HepG2 (cell line): ENCODE data around the gene NDUFAF8. TPM values are rescaled to one million over a fixed set of nuclear protein-coding genes. Genes with fewer than 3 reads are reported as not detected.

Experiments used
- ATAC-seq: fragments of 200-7000 bp; cut with Tn5 transposase; 3 replicates; pipeline ENCODE4 v1.9.1; 2020; ENCODE audit warnings: mild to moderate bottlenecking, moderate library complexity
- BruUV-seq: library from RNA; stranded (reverse); fragments of 400-500 nt; replicated peaks from 2 replicates; lab custom pipeline; 2021; lab: Mats Ljungman, UMichigan
- CTCF ChIA-PET: fragments of 300-600 bp; formaldehyde crosslinking; extraction: SDS; loops from one replicate; lab custom pipeline; 2021; ENCODE audit warnings: low total read pairs, inconsistent platforms, low intra/inter-chr PET ratio; lab: Yijun Ruan, JAX
- POLR2A ChIA-PET: fragments of 350-600 bp; sonication (Branson Sonifier 250); formaldehyde crosslinking; loops from one replicate; lab custom pipeline; 2020; ENCODE audit warnings: antibody characterized with exemption, inconsistent platforms; lab: Yijun Ruan, JAX
- DNase-seq: peaks from one replicate; pipeline ENCODE4 v3.0.0-alpha.2; 2015; ENCODE audit warnings: low spot score
- FAIRE-seq: peaks from 3 replicates; lab custom pipeline; 2011; peaks lifted over from hg19 to GRCh38; lab: Jason Lieb, UNC
- H2AFZ ChIP-seq: one replicate; pipeline ENCODE4 v1.6.1; 2011; ENCODE audit warnings: low read length, inconsistent platforms
- H3K27ac ChIP-seq: fragments of 300-600 bp; 3 replicates; pipeline ENCODE4 v1.8.0; 2011; ENCODE audit warnings: mixed run types, mild to moderate bottlenecking, mixed read lengths, low read length, inconsistent platforms; ENCODE audit not compliant: insufficient read depth; ENCODE audit errors: extremely low read length
- H3K27me3 ChIP-seq, 2 experiments: fragments of 200-600 bp in 1 of 2; 2 replicates in 1 of 2; 3 replicates in 1 of 2; pipeline versions ENCODE4 v1.6.0 to v1.8.0; 2011; ENCODE audit warnings: low read length in 2 of 2, mild to moderate bottlenecking in 2 of 2, moderate library complexity in 2 of 2, inconsistent platforms in 1 of 2; ENCODE audit not compliant: insufficient read depth in 2 of 2, control insufficient read depth in 1 of 2
- H3K36me3 ChIP-seq, 2 experiments: fragments of 200-600 bp in 1 of 2; replicated peaks in 1 of 2; 2 replicates in 1 of 2; 3 replicates in 1 of 2; pipeline versions ENCODE4 v1.5.1 to v1.8.0; 2011; ENCODE audit warnings: low read length in 2 of 2, inconsistent platforms in 1 of 2; ENCODE audit not compliant: insufficient read depth in 2 of 2, control insufficient read depth in 1 of 2
- H3K4me1 ChIP-seq: 2 replicates; pipeline ENCODE4 v1.5.1; 2012; ENCODE audit warnings: low read length, inconsistent platforms; ENCODE audit not compliant: insufficient read depth
- H3K4me2 ChIP-seq: 2 replicates; pipeline ENCODE4 v1.6.0; 2011; ENCODE audit warnings: low read depth, low read length, inconsistent platforms
- H3K4me3 ChIP-seq, 3 experiments: fragments of 200-600 bp in 1 of 3; sonication (generic), shearing (Covaris generic) in 1 of 3; replicated peaks in 1 of 3; 2 replicates each; pipeline ENCODE4 v1.5.1; 2011 to 2016; ENCODE audit warnings: low read length in 3 of 3, inconsistent platforms in 2 of 3, low read depth in 2 of 3, mild to moderate bottlenecking in 2 of 3, control low read depth in 1 of 3, mixed read lengths in 1 of 3; ENCODE audit not compliant: insufficient read depth in 1 of 3
- H3K79me2 ChIP-seq: one replicate; pipeline ENCODE4 v1.6.1; 2011; ENCODE audit warnings: low read length, inconsistent platforms; ENCODE audit not compliant: insufficient read depth
- H3K9ac ChIP-seq: 2 replicates; pipeline ENCODE4 v1.6.0; 2011; ENCODE audit warnings: mild to moderate bottlenecking, low read depth, low read length, inconsistent platforms; ENCODE audit not compliant: insufficient read depth
- H3K9me3 ChIP-seq: 2 replicates; pipeline ENCODE4 v1.5.1; 2012; ENCODE audit warnings: mild to moderate bottlenecking, low read length
- H4K20me1 ChIP-seq: 2 replicates; pipeline ENCODE4 v1.6.0; 2011; ENCODE audit warnings: inconsistent platforms, mild to moderate bottlenecking, low read length, moderate library complexity; ENCODE audit not compliant: insufficient read depth
- KAT2B ChIP-seq: fragments of 150-350 bp; IDR thresholded peaks from 2 replicates; pipeline ENCODE4 v1.6.1; 2014; ENCODE audit warnings: low read depth, low read length, borderline replicate concordance
- KDM5B ChIP-seq: sonication (generic); formaldehyde crosslinking; IDR thresholded peaks from 2 replicates; pipeline ENCODE4 v1.4.0; 2020; ENCODE audit warnings: missing genetic modification reagents, mild to moderate bottlenecking, borderline replicate concordance
- PHF20 ChIP-seq: sonication (generic); formaldehyde crosslinking; IDR thresholded peaks from 2 replicates; pipeline ENCODE4 v1.5.0; 2020; ENCODE audit warnings: mild to moderate bottlenecking, missing genetic modification reagents
- REPIN1 ChIP-seq: sonication (generic); formaldehyde crosslinking; IDR thresholded peaks from 2 replicates; pipeline ENCODE4 v1.8.0; 2022; ENCODE audit warnings: missing genetic modification reagents, low read depth, mild to moderate bottlenecking, borderline replicate concordance
- SSRP1 ChIP-seq: IDR thresholded peaks from 2 replicates; pipeline ENCODE4 v1.6.1; 2016; ENCODE audit warnings: control low read depth
- ZNF775 ChIP-seq: sonication (generic); formaldehyde crosslinking; IDR thresholded peaks from 2 replicates; pipeline ENCODE4 v1.4.0; 2020; ENCODE audit warnings: missing genetic modification reagents, mild to moderate bottlenecking, moderate library complexity, borderline replicate concordance
- ZNF879 ChIP-seq: sonication (generic); formaldehyde crosslinking; IDR thresholded peaks from 2 replicates; pipeline ENCODE4 v1.8.1; 2023; ENCODE audit warnings: missing genetic modification reagents
- WGBS: methylation state at CpG from one replicate; pipeline ENCODE4 v1.1.6; 2017; ENCODE audit warnings: low lambda C conversion rate; 5-methylcytosine and 5-hydroxymethylcytosine counted together
- in situ Hi-C: cut with HindIII; loops from 2 replicates; pipeline ENCODE4 v1.10.0; 2017; ENCODE audit warnings: low pct_unique_long_range_greater_than_20kb; ENCODE audit not compliant: extremely low pct_ligation_motif_present
- intact Hi-C: fragments of 100-400 bp; cut with micrococcal nuclease; formaldehyde crosslinking; loops from one replicate; pipeline ENCODE4 v1.10.0; 2022; ENCODE audit not compliant: unreplicated experiment
- polyA plus RNA-seq, 8 experiments: library from polyadenylated mRNA; depleted of rRNA in 3 of 8; stranded (reverse) in 7 of 8; unstranded in 1 of 8; fragments of >200 nt; fragmentation: Illumina TruSeq in 4 of 8; extraction: Trizol in 4 of 8; gene quantifications; 2 replicates each; pipeline versions ENCODE4 v1.2.1 to v1.2.3, GENCODE V29; 2011 to 2016; ENCODE audit warnings: low read depth in 4 of 8, missing spikeins in 1 of 8, mixed read lengths in 1 of 8; ENCODE audit not compliant: insufficient read depth in 1 of 8
- total RNA-seq, 5 experiments: library from RNA; depleted of rRNA; stranded (reverse); fragments of >200 nt; fragmentation: Illumina TruSeq; extraction: Trizol; gene quantifications; 2 replicates each; pipeline ENCODE4 v1.2.3, GENCODE V29; 2016; ENCODE audit warnings: low read depth in 1 of 5
- TF ChIP-seq, protein P1 (sequence below): IDR thresholded peaks from 2 replicates; pipeline ENCODE4 v1.6.1; 2018; ENCODE audit warnings: missing genetic modification reagents
- TF ChIP-seq, protein P2 (sequence below): sonication (generic); formaldehyde crosslinking; IDR thresholded peaks from 2 replicates; pipeline ENCODE4 v1.4.0; 2020; ENCODE audit warnings: missing genetic modification reagents

Gene NDUFAF8
- total and polyA plus RNA-seq, 2 of the 13 experiments (the other 11 are each of a cell fraction or from before 2014, with no cell fraction given) = 75.6 to 233 TPM

DNA sequence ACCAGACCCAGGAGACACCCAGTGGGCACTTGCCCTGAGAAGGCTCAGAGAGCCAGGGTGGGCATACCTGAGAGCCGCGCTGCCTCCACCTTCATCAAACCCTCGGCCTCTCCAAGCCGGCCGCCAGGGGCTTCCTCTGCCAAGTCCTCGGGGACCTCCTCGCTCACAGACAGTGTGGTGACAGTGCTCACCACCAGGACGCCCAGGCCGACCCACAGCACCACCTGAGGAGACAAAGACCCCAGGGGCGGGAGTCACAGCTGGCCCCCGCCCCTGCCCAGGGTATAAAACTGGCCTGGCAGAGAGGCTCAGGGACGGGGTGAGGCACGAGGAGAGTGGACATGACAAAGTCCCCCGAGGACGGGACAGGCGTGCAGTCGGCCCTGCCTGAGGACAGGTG lies 21.1 kb downstream of the NDUFAF8 start:
- BruUV-seq = no TSS peak
- Histone ChIP-seq H3K27me3 (no peaks in the 10 kb centered on the region), H3K79me2 (no peaks in the 10 kb centered on the region), H3K4me1 (0 out of 2 replicates have a peak, but pooled peaks cover 3% of the 10 kb centered on the region), H3K4me2 (no peak overlapping the region), H3K4me3 (no peak overlapping the region), H3K36me3 (peaks cover 31 to 63% of the 10 kb centered on the region in 2 experiments), H3K9ac (no peak overlapping the region), H3K27ac (no peak overlapping the region), H4K20me1 (no peaks in the 10 kb centered on the region; the same call in 1 of the 2 replicates), H3K9me3 (no peaks in the 10 kb centered on the region), H2AFZ (no peak overlapping the region)
- ATAC-seq = no peak
- no peak for DNase-seq
- in situ Hi-C loops (no loop called here), intact Hi-C loops (no loop called here)
- CTCF ChIA-PET = no interaction called here
- 98% methylated on average over 12 of the region's 17 CpGs for WGBS
- no peak for FAIRE-seq
- POLR2A ChIA-PET = no interaction called here
- TF ChIP-seq, protein P1, sequence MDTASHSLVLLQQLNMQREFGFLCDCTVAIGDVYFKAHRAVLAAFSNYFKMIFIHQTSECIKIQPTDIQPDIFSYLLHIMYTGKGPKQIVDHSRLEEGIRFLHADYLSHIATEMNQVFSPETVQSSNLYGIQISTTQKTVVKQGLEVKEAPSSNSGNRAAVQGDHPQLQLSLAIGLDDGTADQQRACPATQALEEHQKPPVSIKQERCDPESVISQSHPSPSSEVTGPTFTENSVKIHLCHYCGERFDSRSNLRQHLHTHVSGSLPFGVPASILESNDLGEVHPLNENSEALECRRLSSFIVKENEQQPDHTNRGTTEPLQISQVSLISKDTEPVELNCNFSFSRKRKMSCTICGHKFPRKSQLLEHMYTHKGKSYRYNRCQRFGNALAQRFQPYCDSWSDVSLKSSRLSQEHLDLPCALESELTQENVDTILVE = no peak
- TF ChIP-seq REPIN1 (CRISPR knock-in tag) (no peak), KDM5B (CRISPR knock-in tag) (no peak), SSRP1 (CRISPR knock-in tag) (no peak), ZNF879 (no peak), ZNF775 (CRISPR knock-in tag) (no peak), PHF20 (no peak), KAT2B (no peak)
- TF ChIP-seq, protein P2, sequence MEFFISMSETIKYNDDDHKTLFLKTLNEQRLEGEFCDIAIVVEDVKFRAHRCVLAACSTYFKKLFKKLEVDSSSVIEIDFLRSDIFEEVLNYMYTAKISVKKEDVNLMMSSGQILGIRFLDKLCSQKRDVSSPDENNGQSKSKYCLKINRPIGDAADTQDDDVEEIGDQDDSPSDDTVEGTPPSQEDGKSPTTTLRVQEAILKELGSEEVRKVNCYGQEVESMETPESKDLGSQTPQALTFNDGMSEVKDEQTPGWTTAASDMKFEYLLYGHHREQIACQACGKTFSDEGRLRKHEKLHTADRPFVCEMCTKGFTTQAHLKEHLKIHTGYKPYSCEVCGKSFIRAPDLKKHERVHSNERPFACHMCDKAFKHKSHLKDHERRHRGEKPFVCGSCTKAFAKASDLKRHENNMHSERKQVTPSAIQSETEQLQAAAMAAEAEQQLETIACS = no peak
